HFF-Myc (cell line): ENCODE results near the gene NSL1.

Source experiments
- DNase-seq: peaks from one replicate; pipeline ENCODE4 v3.0.0-alpha.2; 2011; ENCODE audit warnings: low read depth; ENCODE audit errors: extremely low read depth
- H3K4me3 ChIP-seq: replicated peaks from 2 replicates; pipeline ENCODE4 v1.5.1; 2011; ENCODE audit warnings: low read depth, mild to moderate bottlenecking, control low read depth, low read length
- CTCF ChIP-seq: IDR thresholded peaks from 2 replicates; pipeline ENCODE4 v1.5.1; 2012; ENCODE audit warnings: mild to moderate bottlenecking, low read depth, low read length, control low read depth; ENCODE audit errors: missing control alignments

NSL1 gene

GRCh38 chr1:212692774-212693644 lies 98.6 kb downstream of the NSL1 start:
- no peak overlapping the region for H3K4me3 ChIP-seq
- DNase-seq, result no peak
- no peak for TF ChIP-seq CTCF

GRCh38 chr1:212691561-212692071 lies 100.0 kb downstream of the NSL1 start:
- no peak for DNase-seq
- TF ChIP-seq CTCF, result no peak

GRCh38 chr1:212690816-212691403 lies 100.7 kb downstream of the NSL1 start:
- no peak for TF ChIP-seq CTCF
- H3K4me3 ChIP-seq, result no peak overlapping the region
- no peak for DNase-seq

More at GRCh38 chr1:212691561-212692071, 100.0 kb downstream of the NSL1 start:
- no peak overlapping the region for H3K4me3 ChIP-seq

GRCh38 chr1:212689758-212690529 lies 101.6 kb downstream of the NSL1 start:
- no peak for TF ChIP-seq CTCF
- no peak for DNase-seq
- no peak overlapping the region for H3K4me3 ChIP-seq

GRCh38 chr1:212689196-212689725 lies 102.3 kb downstream of the NSL1 start:
- TF ChIP-seq CTCF, result no peak
- no peak for DNase-seq
- H3K4me3 ChIP-seq, result no peak overlapping the region

- TF ChIP-seq CTCF, result no peak
- no peak overlapping the region for H3K4me3 ChIP-seq
- no peak for DNase-seq
These were observed 103.1 kb downstream of the NSL1 start for GRCh38 chr1:212688341-212689047.
